NCI-H2227 (cell line): ENCODE measurements around the gene TUT4.
A peak's percentile ranks its signal among the peaks of the same experiment; 100 is the strongest.

ENCODE experiments used
- DNase-seq: peaks from one replicate; lab custom pipeline; 2025; ENCODE audit not compliant: unreplicated experiment; lab: John Stamatoyannopoulos, UW

TUT4 gene

DNA sequence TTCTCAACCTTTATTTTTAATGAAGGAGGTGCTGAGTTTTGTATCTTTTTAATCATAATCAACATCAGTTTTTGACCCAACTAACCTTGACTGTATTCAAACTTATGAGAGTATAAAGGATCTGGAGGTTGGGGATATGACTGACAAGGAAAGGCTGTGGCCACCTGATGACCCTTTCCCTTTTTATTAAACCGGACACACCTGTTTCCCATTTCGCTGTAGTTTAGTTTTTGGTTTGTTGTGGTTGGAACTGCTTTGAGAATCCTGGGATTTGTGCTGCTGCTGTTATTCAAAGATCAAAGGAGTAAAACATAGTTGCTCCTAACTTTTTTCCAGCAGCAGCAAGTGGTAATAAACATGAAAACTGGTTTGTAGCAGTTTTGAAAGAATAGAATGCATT is 136.1 kb downstream of the TUT4 start:
- no peak for DNase-seq

DNA sequence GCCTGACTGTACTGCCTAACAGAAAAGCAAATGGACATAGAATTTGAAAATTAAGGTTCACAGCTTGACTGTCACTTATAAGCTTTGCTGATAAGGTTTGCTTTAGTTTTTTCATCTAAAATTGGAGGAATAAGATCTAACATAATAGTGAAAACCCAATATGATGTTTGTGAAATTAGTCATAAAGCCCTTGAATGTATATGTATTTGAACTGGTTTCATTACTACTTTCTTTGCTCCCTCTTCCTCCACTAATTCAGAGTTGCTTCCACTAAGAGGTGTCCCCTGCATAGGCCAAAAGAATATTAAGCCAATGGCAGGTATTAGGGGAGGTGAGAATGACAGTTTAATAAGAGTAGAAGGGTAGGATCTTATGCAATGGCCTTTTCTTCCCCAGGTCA is 137.9 kb downstream of the TUT4 start:
- no peak for DNase-seq

DNA sequence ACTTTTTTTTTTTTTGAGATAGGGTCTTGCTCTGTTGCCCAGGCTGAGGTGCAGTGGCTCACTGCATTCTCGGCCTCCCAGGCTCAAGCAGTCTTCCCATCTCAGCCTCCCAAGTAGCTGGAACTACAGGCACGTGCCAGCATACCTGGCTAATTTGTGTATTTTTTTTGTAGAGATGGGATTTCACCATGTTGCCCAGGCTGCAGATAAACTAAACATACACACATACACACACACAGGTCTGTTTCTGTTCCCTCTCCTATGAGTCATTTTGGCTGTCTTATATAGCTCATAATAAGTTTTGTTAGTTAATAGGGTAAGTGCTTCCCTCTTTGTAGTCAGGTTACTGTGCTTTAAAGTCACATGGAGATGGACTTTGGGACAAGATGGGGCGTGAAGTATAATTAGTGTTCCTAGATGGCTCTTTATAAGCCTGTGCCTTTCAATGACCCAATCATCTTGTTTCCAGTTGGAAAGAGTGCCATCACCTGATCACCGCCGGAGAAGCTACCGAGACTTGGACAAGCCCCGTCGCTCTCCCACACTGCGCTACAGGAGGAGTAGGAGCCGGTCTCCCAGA is 139.4 kb downstream of the TUT4 start:
- DNase-seq: no peak

DNA sequence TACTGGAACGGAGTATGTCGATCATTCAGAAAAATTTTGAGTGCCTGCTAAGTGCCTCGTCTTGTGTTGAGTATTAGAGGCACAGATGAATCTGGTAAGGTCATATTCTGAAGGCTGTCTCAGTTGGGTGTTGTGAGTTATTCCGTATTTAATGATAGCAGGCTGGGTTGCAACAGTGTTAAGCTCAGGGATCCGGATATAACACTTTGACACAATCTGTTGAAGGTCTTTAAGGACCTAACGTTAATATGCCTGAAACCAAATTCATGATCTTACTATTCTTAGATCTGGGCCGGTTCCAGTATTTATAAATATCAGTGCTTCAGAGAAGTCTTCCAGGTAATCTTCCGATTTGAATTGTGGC is 147.9 kb downstream of the TUT4 start:
- DNase-seq: no peak

DNA sequence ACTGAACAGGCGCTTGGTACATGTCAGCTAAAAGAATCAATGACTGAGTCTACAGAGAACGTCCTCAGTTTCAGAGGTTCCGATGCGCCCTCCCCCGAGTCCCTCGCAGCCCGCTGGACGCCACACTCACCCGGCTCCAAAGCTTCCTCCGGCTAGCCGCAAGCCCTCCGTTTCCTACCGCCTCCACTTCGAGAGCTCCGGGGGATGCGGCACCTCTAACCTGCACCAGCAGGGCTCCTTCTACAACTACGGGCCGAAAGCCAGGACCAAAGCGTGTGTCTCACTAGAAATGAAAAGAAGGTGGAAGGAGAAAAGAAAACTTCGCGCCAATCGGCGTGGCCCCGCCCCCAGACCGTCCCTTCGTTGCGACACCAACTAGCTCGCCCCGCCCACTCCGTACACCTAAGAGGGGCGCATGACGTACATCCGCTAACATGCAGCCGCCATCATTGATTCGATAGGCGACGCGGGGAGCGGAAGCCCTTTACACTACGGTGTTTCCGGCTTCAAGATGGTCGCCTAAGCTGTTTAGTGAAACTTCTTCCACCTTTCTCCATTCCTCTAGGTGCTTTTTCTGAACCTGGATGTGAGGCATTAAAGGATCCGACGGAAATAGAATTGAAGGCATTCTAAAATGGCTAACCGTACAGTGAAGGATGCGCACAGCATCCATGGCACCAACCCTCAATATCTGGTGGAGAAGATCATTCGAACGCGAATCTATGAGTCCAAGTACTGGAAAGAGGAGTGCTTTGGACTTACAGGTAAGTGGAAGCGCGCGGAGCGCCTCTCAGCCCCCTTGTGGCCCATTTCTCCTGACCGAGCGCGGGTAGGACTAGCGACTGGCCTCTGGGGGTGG is 148.5 kb downstream of the TUT4 start, which contains the start of the genes ORC1 and PRPF38A:
Gene ORC1, minus strand, starts transcription at position 308 of the 859 bp plus-strand sequence. CDS start 2,200 bp downstream, outside the sequence.
Gene PRPF38A, plus strand, starts transcription at position 487 of the 859 bp plus-strand sequence. Its CDS starts 148 bp downstream, at position 635.
- DNase-seq: peak; percentile 99

DNA sequence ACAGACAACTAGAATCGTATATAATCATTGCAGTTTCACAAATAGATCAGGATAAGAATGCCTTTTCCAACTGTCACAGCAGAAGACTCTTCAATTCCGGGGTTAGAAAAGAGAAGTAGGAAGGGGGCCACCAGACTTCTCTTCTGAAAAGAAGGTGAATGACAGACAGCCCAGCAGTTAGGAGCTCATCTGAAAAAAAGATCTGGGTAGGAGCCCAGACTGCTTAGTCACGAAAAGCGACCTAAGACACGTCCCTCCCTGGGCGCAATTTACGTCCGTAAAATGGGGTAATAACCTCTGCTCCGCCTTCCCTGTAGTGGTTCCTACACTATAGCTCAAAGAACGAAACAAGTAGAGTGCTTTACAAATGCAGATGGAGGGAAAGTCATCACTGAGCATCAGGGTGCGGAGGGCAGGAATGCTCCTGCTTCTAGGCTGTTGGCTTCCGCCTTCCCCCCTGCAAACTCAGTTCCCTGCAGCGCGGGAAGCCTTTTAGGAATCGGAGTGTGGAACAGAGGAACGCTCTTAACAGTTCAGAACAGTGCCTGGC is 149.3 kb downstream of the TUT4 start:
- DNase-seq: peak; percentile 60

DNA sequence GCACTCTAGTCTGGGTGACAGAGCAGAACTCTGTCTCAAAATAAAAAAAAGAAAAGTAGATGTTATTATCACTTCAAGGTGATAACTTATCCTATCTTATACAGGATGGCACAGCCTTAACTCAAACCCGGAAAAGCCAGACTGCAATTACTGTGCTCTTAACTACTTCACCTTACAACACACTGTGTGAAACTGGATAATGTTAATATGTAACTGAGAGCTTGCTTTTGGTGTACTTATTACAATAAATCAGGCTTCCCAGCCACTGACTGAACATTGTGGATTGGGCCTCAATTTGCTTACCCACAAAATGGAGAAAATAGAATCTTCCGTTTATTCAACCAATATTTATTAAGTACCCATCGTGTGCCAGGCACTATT is 150.0 kb downstream of the TUT4 start:
- DNase-seq: no peak

DNA sequence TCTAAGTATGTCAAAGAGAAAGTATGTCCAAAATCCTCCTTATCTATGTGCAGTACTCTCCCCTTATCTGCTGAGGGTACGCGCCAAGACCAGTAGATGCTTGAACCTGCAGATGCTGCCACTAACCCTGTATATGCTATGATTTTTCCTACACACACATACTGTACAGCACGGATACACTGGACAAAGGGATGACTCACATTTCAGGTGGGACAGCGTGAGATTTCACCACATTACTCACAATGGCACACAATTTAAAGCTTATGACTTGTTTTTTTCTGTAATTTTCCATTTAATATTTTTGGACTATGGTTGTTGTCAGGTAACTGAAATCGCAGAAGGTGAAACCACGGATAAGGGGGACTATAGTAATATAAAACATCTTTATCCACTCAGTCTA is 152.8 kb downstream of the TUT4 start:
- DNase-seq: no peak

DNA sequence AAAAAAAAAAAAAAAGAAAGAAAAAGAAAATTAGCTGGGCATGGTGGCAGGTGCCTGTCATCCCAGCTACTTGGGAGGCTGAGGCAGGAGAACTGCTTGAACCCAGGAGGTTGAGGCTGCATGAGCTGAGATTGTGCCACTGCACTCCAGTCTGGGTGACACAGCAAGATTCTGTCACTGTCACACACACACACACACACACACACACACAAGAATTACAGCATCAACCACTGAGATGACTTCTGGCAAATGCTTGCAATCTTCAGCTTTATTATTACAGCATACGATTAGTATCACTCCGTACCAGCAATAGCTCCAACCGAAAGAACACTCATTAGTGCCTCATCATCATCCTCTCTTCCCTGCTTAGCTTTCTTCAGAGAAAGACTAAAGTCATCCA is 153.3 kb downstream of the TUT4 start:
- DNase-seq: no peak

DNA sequence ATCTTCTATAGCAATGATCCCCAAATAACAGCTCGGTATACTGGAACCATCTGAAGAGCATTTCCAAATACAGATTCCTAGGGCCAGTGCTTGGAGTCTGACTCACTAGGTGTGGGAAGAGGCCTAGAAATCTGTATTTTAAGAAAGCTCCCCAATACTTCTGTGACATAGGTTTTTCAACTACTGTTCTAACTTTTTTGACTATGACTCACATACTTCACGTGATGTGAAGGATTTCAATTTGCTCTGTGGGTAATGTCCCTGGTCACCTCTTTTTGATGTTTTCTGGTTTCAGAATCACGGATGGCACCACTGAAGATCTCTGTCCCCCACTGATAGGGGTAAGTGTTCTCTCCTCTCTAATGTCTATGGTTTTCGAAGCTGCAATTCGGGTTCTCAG is 159.7 kb downstream of the TUT4 start:
- DNase-seq: no peak

DNA sequence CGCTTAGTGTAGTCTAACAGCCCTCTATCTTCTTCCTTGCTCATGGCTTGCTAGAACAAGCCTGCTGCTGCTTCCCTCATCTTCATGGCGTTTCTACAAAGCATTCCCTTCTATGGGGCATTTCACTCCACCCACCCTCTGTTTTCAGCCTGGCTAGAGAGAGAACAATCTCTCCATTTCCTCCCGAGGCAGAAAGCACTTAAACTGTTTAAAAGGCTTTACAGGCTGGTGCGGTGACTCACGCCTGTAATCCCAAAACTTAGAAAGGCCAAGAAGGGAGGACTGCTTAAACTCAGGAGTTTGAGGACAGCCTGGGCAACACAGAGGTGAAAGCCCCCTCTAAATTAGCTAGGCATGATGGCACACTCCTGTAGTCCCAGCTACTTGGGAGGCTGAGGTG is 166.4 kb downstream of the TUT4 start:
- DNase-seq: no peak

DNA sequence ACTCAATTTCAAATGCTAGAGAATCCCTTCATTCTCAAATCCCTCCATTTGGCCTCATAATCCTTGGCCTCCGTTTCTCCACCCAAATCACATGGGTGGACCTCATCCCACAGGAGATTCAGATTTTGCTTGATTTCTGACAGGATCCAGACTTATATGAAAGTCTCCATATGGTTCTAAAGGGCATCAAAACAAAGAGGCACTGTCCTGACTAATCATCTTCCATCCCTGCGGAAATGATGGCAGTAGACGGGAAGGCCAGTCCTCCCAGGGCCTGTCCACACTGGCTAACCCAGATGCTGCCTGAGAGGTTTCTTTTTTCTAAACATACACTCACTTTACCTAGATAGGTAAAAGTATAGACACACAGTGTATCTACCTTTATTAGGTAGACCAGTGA is 167.5 kb downstream of the TUT4 start:
- no peak for DNase-seq
